Stimulated activated CD8-positive, alpha-beta memory T cell treated with anti-CD3 and anti-CD28 coated beads, Interleukin-12 subunit alpha, Interleukin-12 subunit beta, amount 100 ng/mL, for 1 hour (primary cell): ENCODE measurements around the gene SFTA2.
"Not testable (repeated sequence)": the region's sequence is repeated elsewhere in the genome, so short reads cannot be mapped to it uniquely, and the experiment has no call there.

ENCODE experiments used
- DNase-seq: peaks from one replicate; pipeline ENCODE4 v3.0.0-alpha.2; 2020; ENCODE audit warnings: low read depth

Gene SFTA2

DNA sequence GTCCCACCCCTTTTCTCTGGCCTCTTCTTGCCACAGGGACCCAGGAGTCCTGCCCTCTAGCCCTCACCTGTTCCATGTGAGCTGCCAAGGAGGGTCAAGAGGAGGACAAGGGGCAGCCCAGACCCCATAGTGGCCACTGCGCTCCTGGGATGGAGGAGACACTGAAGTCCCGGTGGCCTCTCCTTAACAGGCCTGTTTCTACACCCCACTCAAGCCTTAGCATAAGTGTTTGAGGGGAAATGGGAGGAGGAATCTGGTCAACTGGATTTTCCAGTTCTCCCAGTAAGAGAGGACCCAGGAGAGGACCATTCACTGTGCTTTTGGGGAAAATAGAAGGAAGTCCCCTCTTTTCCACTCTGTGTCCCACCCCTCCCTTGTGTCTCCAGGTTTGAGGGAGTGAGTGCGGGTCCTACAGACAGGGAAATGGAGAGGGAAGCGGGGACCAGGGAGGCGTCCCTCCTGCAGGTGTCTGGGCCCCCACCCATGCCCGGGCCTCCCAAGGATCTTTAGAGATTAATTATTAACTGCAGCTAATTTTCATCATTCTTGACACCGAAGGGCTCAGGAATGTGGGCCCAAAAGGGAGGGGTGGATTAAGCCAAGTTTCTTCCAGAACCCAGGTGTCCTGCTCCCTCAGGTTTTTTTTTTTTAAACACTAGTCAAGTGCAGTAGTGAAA, at the start of gene SFTA2:
Gene SFTA2 (minus strand): TSS at position 202 of the 677 bp plus-strand sequence. CDS start 74 bp downstream, at position 128.
- no peak for DNase-seq

- DNase-seq, result no peak
Measured at GRCh38 chr6:30979690-30980089, 47.7 kb upstream of the SFTA2 start.

- no peak for DNase-seq
Measured at GRCh38 chr6:30979141-30979540, 47.2 kb upstream of the SFTA2 start.

- DNase-seq, result no peak
Measured at GRCh38 chr6:30974490-30975252, 42.7 kb upstream of the SFTA2 start.

DNA sequence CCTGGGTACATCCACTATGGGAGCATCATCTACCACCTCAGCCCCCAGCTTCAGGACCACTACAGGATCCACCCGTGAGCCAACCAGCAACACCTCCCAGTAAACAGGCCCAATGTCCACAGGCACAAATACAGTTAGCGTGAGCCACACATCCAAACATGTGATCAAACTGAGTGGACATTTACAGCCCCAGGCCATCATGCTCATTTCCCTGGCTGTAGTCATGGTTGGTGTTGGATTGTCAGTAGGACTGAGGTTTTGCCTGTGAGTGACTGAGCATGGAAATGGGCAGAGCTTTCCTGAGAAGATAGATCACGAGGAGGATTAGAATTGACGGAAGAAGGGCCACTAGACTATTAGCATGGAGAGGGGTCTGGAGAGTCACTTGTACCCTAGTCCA, 40.8 kb upstream of the SFTA2 start:
- DNase-seq, result no peak

GRCh38 chr6:30970946-30971345, 39.0 kb upstream of the SFTA2 start:
- no peak for DNase-seq

DNA sequence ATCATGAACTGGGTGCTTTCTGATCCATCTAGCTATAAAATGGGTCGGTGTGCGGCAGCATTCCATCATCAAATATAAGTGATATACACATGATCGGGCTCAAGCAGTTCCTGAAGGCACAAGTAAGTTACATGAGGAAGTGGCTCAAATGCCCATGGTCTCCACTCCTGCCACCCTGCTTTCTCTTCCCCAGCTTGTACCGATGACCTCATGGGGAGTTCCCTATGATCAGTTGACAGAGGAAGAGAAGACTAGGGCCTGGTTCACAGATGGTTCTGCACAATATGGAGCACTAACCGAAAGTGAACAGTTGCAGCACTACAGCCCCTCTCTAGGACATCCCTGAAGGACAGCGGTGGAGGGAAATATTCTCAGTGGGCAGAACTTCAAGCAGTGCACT, 37.2 kb upstream of the SFTA2 start:
- DNase-seq, result not testable (repeated sequence)

DNA sequence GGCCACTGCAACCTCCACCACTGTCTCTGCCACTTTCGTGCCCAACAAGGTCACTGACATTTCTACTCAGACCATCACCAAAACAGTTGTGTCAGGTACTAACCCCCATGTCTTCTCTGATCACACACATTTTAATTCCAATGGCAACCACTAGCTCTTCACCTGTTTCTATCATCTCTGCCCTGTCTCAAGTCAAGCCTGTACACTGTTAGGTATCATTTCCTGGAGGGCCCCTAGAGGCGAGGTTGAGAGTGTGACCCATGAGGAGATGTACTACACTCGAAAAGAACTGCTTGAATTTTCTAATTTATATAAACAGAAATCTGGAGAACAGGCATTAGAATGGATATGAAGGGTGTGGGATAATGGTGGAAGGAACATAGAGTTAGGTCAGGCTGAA, 34.2 kb upstream of the SFTA2 start:
- DNase-seq, result no peak

DNA sequence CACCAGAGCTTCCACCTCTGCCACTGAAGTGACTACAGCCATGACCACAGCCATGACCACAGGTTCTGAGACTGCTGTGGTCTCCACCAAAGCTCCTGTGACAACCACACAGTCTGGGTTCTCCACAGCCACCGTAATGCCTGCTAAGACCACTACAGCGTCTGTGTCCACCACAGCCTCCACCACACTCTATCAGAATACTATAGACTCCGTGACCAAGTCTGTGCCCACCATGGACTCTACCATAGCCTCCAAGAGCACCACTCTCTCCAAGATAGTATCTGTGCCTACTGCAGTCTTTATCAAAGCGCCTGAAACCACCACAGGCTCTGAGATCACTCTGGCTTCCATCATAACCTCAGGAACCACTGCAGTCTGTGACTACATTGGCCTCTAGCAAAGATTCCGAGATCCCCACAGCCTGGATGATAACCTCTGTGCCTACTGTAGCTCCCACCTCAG, 33.2 kb upstream of the SFTA2 start:
- no peak for DNase-seq

GRCh38 chr6:30964075-30964474, 32.1 kb upstream of the SFTA2 start:
- no peak for DNase-seq

- no peak for DNase-seq
Measured at GRCh38 chr6:30963641-30964040, 31.7 kb upstream of the SFTA2 start.

- DNase-seq, result no peak
Measured at GRCh38 chr6:30962716-30963115, 30.7 kb upstream of the SFTA2 start.

- DNase-seq, result no peak
Measured at GRCh38 chr6:30960907-30961673, 29.1 kb upstream of the SFTA2 start.

- no peak for DNase-seq
Measured at GRCh38 chr6:30957716-30958115, 25.7 kb upstream of the SFTA2 start.

- DNase-seq, result peak; percentile 65
Measured at GRCh38 chr6:30955367-30956042, 23.5 kb upstream of the SFTA2 start.

DNA sequence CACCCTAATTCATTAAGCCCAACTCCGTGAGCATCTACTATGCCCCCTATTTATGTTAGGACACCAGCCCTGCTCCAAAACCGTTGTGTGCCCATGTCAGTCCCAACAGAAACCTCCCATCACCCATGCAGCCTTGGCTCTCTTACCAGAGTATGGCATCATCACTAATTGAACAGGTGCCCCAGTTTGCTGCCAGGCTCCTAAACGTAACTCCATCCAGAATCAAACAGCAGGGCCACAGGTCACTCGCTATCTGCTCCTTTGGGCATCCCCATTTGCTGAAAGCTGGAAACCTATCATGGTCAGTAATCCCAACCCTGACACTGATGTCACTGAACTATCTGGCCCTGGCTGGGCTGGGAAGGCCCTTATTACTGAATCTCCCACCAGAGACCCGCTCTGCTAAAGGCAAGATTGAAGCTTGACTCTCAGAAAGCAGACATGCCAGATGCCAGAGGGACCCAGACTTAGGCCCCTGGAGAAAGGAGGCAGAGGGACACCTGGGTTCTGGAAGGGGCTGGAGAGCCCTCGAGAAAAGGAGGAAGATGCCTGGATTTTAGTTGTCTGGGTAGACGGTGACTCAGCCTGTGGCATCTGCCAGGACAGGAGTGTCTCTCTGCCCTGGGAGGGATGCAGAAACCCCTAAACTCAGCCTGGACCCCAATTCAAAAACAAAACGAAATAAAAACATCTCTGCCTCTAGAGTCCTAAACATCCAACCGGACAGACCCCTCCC, 22.8 kb upstream of the SFTA2 start:
- no peak for DNase-seq

GRCh38 chr6:30951907-30952469, 20.0 kb upstream of the SFTA2 start:
- DNase-seq, result no peak

GRCh38 chr6:30948811-30949210, 16.8 kb upstream of the SFTA2 start:
- no peak for DNase-seq

GRCh38 chr6:30947231-30947630, 15.3 kb upstream of the SFTA2 start:
- DNase-seq, result no peak

DNA sequence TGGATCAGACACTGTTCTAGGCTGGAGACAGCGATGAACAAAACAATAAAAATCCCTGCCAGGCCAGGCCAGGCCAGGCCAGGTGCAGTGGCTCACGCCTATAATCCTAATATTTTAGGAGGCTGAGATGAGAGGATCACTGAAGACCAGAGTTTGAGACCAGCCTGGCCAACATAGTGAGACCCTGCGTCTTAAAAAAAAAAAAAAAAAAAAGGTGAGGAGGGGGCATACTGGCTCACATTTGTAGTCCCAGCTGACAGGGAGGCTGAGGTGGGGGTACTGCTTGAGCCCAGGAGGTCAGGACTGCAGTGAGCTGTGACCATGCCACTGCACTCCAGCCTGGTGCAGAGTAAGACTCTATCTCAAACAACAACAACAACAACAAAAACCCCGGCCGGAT, 13.3 kb upstream of the SFTA2 start:
- DNase-seq, result no peak

GRCh38 chr6:30944051-30944450, 12.1 kb upstream of the SFTA2 start:
- DNase-seq, result no peak
